SH-SY5Y (cell line): ENCODE measurements around the gene MANEAL.

Experiments
- GATA2 ChIP-seq: IDR thresholded peaks from 2 replicates; pipeline ENCODE4 v1.6.1; 2011; ENCODE audit warnings: mild to moderate bottlenecking, low read depth, low read length
- GATA3 ChIP-seq: IDR thresholded peaks from 2 replicates; pipeline ENCODE4 v1.6.1; 2011; ENCODE audit warnings: low read depth, mild to moderate bottlenecking, low read length, moderate library complexity

Gene MANEAL

DNA sequence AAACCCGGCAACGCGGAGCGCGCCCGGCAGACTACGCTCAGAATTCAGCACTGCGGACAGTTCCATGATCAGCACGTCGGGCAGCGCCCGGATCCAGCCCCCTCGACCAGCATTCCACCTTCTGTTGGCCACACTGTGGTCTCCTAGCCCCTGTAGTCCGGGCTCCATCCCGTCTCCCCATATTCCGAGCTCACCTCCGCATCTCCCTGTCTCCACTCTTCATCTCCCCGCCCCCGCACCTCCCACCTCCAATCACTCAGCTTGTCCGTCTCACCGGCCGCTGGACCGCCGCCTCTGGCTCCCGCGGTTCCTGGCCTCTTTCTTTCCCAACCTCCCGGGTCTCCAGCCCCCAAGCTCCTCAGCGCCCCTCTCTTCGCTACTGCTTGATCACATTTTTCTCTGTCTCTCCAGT, 29.2 kb upstream of the MANEAL start:
- TF ChIP-seq GATA2 (no peak), GATA3 (no peak)

DNA sequence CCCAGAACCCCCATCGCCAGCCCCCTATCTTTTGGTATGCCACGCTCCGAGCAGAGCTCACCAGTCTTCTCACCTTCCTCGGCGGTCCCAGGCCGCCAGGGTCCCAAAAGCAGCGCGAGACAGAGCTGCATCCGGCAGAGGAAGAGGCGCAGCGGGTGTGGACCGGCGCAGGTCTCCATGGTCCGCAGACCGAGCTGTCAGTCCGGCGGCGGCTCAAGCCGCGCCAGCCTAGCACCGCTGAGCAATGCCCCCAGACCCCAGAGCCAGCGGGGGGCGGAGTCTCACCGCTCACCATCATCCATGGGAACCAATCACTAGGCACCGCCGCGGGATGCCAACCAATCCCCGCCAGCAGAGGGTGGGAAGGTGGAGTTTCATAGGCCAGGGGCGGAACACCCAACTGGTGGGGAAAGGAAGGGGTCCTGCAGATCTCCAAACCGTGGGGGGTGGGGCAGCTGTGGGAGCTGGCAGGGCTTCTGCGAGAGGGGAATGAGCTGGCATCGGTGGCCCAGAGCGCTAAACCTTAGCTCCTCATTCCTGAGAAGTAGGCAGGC, 28.7 kb upstream of the MANEAL start, which contains the start of gene EPHA10:
Gene EPHA10, minus strand, starts transcription at position 233 of the 554 bp plus-strand sequence. Its CDS starts 54 bp downstream, at position 179.
- TF ChIP-seq GATA3 (no peak), GATA2 (no peak)

DNA sequence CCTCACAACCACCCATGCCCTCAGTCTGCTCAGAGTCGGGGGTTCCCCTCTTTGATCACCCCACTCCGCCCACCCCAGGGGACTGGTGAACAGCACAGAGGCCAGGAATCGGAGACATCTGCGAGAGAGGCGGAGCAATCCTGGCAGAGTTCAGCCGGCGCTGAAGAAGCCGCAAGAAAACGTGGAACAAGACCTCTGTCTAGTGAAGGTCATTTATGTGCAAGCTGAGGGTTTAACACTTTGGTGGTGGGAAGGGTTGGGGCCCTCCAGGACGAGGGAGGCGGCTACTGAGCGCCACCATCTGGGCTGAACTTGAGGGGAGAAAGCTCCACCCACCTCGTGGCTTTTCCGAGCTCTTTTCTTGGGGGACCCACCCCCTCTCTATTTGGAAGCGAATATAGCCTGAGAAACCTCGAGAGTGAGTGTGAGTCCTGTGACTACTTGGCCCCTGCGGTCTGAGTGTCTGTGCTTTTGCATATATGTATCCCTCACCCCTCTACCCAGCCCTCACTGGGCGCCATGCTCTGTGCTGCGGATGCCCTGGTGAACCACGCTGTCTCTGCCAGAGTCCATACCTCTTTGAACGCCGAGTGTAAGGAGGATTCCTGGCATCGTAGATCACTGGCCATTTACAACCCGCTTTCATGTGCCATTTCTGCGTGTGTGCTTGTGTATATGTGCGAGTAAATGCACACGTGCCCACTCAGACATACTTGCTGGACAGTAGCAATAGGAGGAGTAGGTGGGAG, 27.6 kb upstream of the MANEAL start:
- no peak for TF ChIP-seq GATA3
- no peak for TF ChIP-seq GATA2

DNA sequence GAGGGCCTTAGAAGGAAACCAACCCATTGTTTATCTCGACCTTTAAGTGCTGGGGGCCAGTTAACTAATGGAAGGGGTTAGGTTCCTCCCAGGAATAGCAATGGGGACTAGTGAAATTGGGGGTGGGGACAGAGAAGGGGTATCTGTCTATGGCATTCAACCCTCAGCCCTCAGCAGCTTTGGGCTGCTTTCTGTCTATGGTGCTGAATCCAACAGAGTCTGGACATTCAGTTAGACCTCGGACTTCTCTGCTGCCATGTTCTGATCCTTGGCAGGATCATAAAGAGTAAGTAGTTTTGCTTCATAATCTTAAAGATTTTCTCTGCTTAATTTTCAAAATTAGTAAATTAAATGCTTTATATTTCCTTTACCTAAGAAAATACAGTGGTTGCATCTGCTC, 26.2 kb upstream of the MANEAL start:
- TF ChIP-seq GATA3 (no peak), GATA2 (no peak)

DNA sequence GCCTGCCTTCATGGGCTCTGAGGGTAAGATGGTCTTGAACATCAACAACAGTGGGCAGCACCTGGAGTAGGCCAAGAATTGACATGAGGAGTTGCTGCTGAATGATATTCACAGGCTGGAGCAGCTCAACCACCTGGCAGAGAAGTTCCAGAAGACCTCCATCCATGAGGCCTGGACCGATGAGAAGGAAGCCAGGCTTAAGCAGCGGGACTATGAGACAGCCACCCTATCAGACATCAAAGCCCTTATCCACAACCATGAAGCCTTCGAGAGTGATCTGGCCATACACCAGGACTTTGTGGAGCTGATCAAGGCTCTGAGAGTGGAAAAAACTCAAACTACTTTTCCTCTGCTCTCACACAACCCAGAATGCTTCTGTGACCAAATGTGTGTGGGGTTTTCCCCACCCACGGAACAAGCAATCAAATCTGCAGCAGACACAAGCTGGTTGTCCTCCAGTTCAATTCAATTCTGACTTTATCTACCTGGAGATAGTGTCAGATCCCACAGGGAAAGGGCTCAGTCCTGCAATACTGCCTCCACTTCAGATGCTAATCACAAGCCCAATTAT, 16.6 kb upstream of the MANEAL start:
- no peak for TF ChIP-seq GATA3
- no peak for TF ChIP-seq GATA2

DNA sequence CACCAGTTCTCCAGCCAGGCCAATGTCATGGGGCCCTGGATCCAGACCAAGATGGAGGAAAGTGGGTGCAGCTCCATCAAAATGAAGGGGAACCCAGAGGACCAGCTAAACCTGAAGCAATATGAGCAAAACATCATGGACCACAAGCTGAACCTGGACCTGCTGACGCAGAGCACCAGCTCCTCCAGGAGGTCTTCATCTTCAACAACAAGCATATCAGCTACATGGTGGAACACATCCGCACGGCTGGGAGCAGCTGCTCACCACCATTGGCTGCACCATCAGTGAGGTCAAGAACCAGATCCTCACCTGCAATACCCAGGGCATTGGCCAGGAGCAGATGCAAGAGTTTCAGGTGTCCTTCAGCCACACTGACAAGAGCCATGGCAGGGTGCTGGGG, 15.0 kb upstream of the MANEAL start:
- TF ChIP-seq GATA2 (no peak), GATA3 (no peak)

DNA sequence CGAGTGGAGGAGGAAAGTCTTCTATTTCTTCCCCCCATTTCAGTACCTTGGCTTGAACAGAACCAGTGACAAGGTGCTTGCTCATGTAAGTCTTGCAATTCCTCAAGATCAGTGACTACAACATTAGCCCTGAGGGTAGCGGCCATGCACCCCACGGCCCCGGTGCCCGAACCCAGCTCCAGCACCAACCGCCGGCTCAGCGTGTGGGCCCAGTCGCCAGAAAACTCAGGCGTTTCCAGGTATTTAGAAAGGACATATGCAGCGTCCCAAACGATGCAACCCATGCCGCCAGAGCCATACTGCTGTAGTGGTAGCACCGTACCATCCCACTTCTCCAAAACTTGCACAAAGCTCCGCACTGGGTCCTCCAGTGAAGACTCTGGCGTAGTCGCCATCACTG, 11.2 kb upstream of the MANEAL start:
- no peak for TF ChIP-seq GATA2
- TF ChIP-seq GATA3 = no peak

DNA sequence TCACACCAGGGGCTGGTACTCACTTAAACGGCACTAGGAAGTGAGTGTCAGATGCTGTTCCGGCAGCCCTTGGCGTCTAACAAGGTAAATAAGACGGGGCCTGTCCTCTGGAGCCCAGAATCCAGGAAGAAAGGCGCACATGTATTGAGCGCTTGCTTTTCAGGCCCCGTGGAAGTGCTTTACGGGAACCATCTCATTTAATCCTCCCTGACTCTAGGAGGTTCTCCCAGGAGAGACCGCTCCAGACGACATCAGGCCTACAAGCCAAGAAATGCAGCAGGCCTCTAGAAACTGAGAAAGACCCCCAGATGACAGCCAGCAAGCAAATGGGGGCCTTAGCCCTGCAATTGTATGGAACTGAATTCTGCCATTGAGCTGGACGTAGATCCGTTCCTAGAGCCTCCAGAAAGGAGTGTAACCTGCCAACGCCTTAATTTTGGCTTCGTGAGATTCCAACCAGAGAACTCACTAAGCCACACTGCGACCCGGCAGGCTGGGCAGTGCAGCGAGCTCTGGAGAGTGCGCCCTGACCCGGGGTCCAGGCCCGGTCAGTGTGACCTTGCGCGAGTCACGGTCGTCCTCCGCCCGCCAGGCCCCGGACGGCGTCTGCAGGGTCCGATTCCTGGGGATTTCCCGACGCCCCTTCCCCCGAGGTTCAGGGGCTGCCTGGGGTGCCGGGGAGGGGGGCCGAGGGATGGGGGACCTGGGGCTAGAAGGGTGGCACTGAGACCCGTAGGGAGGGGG, 532 bp upstream of the MANEAL start:
- TF ChIP-seq GATA2 (no peak), GATA3 (no peak)

DNA sequence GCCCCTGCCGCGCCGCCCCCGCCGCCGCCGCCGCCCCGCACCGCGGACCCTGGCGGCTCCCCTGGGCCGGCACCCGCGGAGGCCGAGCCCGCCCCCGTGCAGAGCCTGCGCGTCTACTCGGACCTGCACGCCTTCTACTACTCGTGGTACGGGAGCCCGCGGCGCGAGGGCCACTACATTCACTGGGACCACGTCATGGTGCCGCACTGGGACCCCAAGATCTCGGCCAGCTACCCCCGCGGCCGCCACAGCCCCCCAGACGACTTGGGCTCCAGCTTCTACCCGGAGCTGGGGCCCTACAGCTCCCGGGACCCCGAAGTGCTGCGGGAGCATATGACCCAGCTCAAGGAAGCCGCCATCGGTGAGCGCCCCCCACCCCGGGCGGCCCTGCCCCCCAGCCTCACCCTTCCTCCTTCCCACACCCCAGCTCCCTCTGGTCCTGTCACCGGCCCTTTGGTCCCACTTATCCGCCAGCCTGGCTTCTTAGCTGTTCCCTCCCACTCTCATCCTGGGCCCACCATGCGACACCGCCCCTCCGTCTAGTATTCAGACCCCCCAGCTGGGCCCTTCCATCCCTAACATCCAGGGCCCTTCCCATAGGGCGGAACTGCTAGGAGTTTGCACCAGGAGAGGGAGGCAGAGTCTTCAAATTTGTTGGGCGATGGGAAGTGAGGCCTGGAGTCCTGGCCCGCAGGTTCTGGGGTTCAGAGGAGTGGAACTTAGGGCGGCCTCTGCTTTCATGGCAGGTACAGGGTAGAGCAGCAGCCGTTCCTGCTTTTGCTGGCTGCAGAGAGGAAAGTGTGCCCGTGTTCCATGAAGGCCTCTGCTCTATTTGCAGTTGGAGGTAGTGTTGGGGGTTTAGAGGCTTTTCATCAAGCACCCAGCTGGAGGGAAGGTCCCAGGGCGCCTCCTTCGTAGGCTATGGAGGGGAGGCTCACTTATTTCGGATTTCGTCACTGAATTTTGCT, 1.0 kb downstream of the MANEAL start:
- TF ChIP-seq GATA2 (no peak), GATA3 (no peak)

DNA sequence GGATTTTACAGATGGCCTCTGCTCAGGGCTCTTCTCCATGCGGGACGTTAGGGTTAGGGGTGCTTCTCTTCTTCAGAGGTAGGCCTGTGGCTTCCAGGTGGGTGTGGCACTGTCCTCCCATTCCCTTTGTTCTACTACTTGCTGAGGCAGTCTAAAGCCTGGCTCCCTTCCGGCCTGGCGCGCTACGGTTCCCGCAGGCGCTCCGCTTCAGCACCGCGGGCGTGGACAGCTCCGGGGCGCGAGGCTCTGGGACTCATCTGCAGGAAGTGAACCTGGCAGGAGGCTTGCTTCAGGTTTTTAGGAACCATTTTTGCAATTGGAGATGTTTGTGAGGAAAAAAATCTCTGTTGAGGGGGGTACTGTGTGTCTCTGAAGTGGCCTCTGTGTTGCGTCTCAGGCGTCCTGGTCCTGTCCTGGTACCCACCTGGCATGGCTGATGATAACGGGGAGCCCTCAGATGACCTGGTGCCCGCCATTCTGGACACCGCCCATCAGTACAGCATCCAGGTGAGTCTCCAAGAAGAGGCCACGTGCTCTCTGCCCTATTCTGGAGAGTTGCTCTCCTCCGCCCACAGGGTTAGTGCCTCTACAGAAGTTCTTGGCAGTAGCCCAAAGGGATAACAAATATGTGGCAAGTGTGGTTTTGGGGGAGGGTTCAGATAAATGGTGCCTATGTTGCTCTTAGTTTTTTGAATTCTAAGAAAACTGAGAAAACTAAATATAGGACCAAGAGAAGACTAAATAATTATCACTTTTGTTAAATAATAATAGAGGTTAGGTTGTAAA, 1.9 kb downstream of the MANEAL start:
- TF ChIP-seq GATA3 (no peak), GATA2 (no peak)

DNA sequence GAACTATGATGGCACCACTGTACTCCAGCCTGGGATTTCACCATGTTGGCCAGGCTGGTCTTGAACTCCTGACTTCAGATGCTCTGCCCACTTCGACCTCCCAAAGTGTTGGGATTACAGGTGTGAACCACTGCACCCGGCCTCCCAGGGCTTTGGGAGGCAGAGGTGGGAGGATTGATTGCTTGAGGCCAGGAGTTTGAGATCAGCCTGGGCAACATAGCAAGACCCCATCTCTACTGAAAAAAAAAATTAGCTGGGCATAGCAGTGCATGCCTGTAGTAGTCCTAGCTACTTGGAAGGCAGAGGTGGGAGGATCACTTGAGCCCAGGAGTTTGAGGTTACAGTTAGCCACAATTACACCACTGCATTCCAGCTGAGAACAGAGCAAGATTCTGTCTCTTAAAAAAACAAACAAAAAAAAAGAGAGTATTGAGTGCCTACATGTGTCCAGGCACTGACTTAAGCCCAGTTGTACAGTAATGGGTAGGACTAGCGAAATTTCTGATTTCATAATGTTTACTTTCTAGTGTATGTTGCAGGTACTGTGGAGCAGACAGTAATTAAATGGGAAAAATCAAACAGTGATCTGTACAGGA, 4.2 kb downstream of the MANEAL start:
- TF ChIP-seq GATA3 = no peak
- TF ChIP-seq GATA2 = no peak

DNA sequence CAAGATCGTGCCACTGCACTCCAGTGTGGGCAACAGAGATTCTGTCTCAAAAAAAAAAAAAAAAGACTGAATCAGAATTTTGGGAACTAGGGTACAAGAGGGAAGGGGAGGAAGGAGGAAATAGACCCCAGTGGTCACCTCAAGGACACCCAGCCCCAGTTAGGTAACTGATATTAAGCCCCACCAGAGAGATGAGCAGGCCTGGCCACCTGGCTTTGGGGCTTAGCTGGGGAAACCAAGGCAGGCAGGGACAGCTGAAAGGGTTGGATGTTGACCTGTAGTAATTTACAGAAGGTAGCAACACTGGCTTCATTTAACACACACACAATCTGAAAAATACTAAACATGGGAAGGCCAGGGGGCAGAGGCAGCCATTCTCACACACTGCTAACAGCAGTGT, 8.8 kb downstream of the MANEAL start:
- TF ChIP-seq GATA3 (no peak), GATA2 (no peak)
